T-helper 17 cell (primary cell): ENCODE measurements around the gene RHCE. TPM values are rescaled to one million over a fixed set of nuclear protein-coding genes. Genes with fewer than 3 reads are reported as not detected.
"Not testable (repeated sequence)": the region's sequence is repeated elsewhere in the genome, so short reads cannot be mapped to it uniquely, and the experiment has no call there.

Source experiments
- ATAC-seq: fragments of 150-1000 bp; cut with Tn5 transposase; 2 replicates; pipeline ENCODE4 v1.10.0; 2021; ENCODE audit warnings: mild to moderate bottlenecking, moderate library complexity
- DNase-seq, 3 donors: peaks; one replicate each; pipeline versions ENCODE4 v3.0.0 to v3.0.0-alpha.2; 2020 to 2021
- H3K9me3 ChIP-seq: one replicate; pipeline ENCODE4 v1.7.0; 2013; ENCODE audit warnings: low read length, mild to moderate bottlenecking; ENCODE audit not compliant: control insufficient read depth, poor library complexity, severe bottlenecking
- H3K27ac Mint-ChIP-seq: one replicate; pipeline ENCODE4 v1.8.0; 2022; ENCODE audit warnings: mild to moderate bottlenecking, moderate library complexity, mixed read lengths
- H3K27me3 Mint-ChIP-seq: one replicate; pipeline ENCODE4 v1.8.0; 2022; ENCODE audit warnings: mixed read lengths
- H3K36me3 Mint-ChIP-seq: one replicate; pipeline ENCODE4 v1.8.0; 2022; ENCODE audit warnings: low read depth, mixed read lengths
- H3K4me1 Mint-ChIP-seq: one replicate; pipeline ENCODE4 v1.8.0; 2022; ENCODE audit warnings: mild to moderate bottlenecking, mixed read lengths
- H3K4me3 Mint-ChIP-seq: one replicate; pipeline ENCODE4 v1.8.0; 2022; ENCODE audit warnings: mild to moderate bottlenecking, moderate library complexity, mixed read lengths
- total RNA-seq, 4 donors: library from RNA in 2 of 4; stranded (reverse) in 2 of 4; gene quantifications; one replicate each; pipeline ENCODE4 v1.2.3 and lab custom pipeline; 2022 to 2026

RHCE gene
- total RNA-seq, 2 donors from 2014 or later: not detected

GRCh38 chr1:25341746-25342145 is 78.9 kb downstream of the RHCE start:
- no peak for DNase-seq
- no peak for ATAC-seq
- H3K27ac Mint-ChIP-seq: peak overlapping the region; percentile 72
- H3K4me1 Mint-ChIP-seq: peaks cover 31% of the 10 kb centered on the region
- H3K9me3 ChIP-seq: no peaks in the 10 kb centered on the region
- peaks cover 2% of the 10 kb centered on the region for H3K36me3 Mint-ChIP-seq
- H3K4me3 Mint-ChIP-seq: no peak overlapping the region
- H3K27me3 Mint-ChIP-seq: no peaks in the 10 kb centered on the region

GRCh38 chr1:25338986-25339385 is 81.6 kb downstream of the RHCE start:
- Mint-ChIP-seq H3K4me1 (peaks cover 28% of the 10 kb centered on the region), H3K27me3 (no peaks in the 10 kb centered on the region), H3K36me3 (peaks cover 2% of the 10 kb centered on the region), H3K27ac (peak overlapping the region; percentile 92), H3K4me3 (peak overlapping the region; percentile 95)
- DNase-seq (no peak), ATAC-seq (no peak)
- H3K9me3 ChIP-seq: no peaks in the 10 kb centered on the region

GRCh38 chr1:25338188-25338981 is 82.2 kb downstream of the RHCE start, which contains the start of gene TMEM50A:
TMEM50A (plus strand) TSS chr1:25338334; CDS start chr1:25340487, 2,153 bp downstream.
- peak; percentile 76 for ATAC-seq
- peak within 1 kb of the TSS; percentile 95 for H3K4me3 Mint-ChIP-seq
- peak; percentile 82 to 92 (median 86) for DNase-seq
- no peaks in the 10 kb centered on the region for H3K36me3 Mint-ChIP-seq
- peak within 1 kb of the TSS; percentile 95 for H3K27ac Mint-ChIP-seq
- no peaks in the 10 kb centered on the region for H3K9me3 ChIP-seq
- H3K27me3 Mint-ChIP-seq: no peaks in the 10 kb centered on the region
- H3K4me1 Mint-ChIP-seq: peaks cover 24% of the 10 kb centered on the region

- Mint-ChIP-seq H3K4me1 (peaks cover 22% of the 10 kb centered on the region), H3K4me3 (peak overlapping the region; percentile 95), H3K27ac (peak overlapping the region; percentile 95)
- not testable (repeated sequence) for H3K27me3 Mint-ChIP-seq, H3K36me3 Mint-ChIP-seq, H3K9me3 ChIP-seq
- ATAC-seq (peak; percentile 73), DNase-seq (peak in 2 of 3 donors; percentile 28 to 42)
Observed at GRCh38 chr1:25337483-25338187, 83.0 kb downstream of the RHCE start.

GRCh38 chr1:25336922-25337354 is 83.7 kb downstream of the RHCE start:
- ATAC-seq: peak; percentile 3

GRCh38 chr1:25329950-25330349 is 90.7 kb downstream of the RHCE start:
- Mint-ChIP-seq H3K4me3 (peak overlapping the region; percentile 67), H3K4me1 (peaks cover 23% of the 10 kb centered on the region), H3K27ac (peak overlapping the region; percentile 97)
- H3K9me3 ChIP-seq, H3K27me3 Mint-ChIP-seq, DNase-seq, H3K36me3 Mint-ChIP-seq: not testable (repeated sequence)
- peak; percentile 45 for ATAC-seq

More at GRCh38 chr1:25336922-25337354, 83.7 kb downstream of the RHCE start:
- H3K27me3 Mint-ChIP-seq, H3K9me3 ChIP-seq, H3K36me3 Mint-ChIP-seq: not testable (repeated sequence)
- H3K27ac Mint-ChIP-seq: peak overlapping the region; percentile 95
- H3K4me3 Mint-ChIP-seq: peak overlapping the region; percentile 94
- DNase-seq: peak in 1 of 3 donors; percentile 15
- peaks cover 23% of the 10 kb centered on the region for H3K4me1 Mint-ChIP-seq

GRCh38 chr1:25329336-25329735 is 91.3 kb downstream of the RHCE start:
- H3K9me3 ChIP-seq, ATAC-seq, DNase-seq, H3K27me3 Mint-ChIP-seq, H3K36me3 Mint-ChIP-seq: not testable (repeated sequence)
- Mint-ChIP-seq H3K27ac (peak overlapping the region; percentile 97), H3K4me3 (peak overlapping the region; percentile 41), H3K4me1 (peaks cover 20% of the 10 kb centered on the region)

- not testable (repeated sequence) for H3K36me3 Mint-ChIP-seq, H3K4me3 Mint-ChIP-seq, H3K27me3 Mint-ChIP-seq, DNase-seq, ATAC-seq, H3K9me3 ChIP-seq
- H3K27ac Mint-ChIP-seq: peak overlapping the region; percentile 97
- H3K4me1 Mint-ChIP-seq: peaks cover 20% of the 10 kb centered on the region
Observed at GRCh38 chr1:25328791-25329185, 91.8 kb downstream of the RHCE start.

- not testable (repeated sequence) for H3K4me3 Mint-ChIP-seq, H3K27me3 Mint-ChIP-seq, H3K36me3 Mint-ChIP-seq, H3K9me3 ChIP-seq, DNase-seq
- peak overlapping the region; percentile 97 for H3K27ac Mint-ChIP-seq
- peak; percentile 89 for ATAC-seq
- peaks cover 20% of the 10 kb centered on the region for H3K4me1 Mint-ChIP-seq
Observed at GRCh38 chr1:25327864-25328790, 92.5 kb downstream of the RHCE start.

- DNase-seq, H3K9me3 ChIP-seq, H3K27me3 Mint-ChIP-seq, H3K27ac Mint-ChIP-seq, H3K4me1 Mint-ChIP-seq, ATAC-seq, H3K4me3 Mint-ChIP-seq, H3K36me3 Mint-ChIP-seq: not testable (repeated sequence)
Observed at GRCh38 chr1:25324407-25324806, 96.2 kb downstream of the RHCE start.

- not testable (repeated sequence) for H3K27me3 Mint-ChIP-seq, H3K4me1 Mint-ChIP-seq, ATAC-seq, H3K9me3 ChIP-seq, DNase-seq, H3K4me3 Mint-ChIP-seq, H3K36me3 Mint-ChIP-seq
- peak overlapping the region; percentile 21 for H3K27ac Mint-ChIP-seq
Observed at GRCh38 chr1:25322127-25322526, 98.5 kb downstream of the RHCE start.

GRCh38 chr1:25320314-25320938 is 100.2 kb downstream of the RHCE start:
- H3K4me1 Mint-ChIP-seq, DNase-seq: not testable (repeated sequence)

More at GRCh38 chr1:25320314-25320938, 100.2 kb downstream of the RHCE start:
- not testable (repeated sequence) for H3K4me3 Mint-ChIP-seq, H3K36me3 Mint-ChIP-seq, ATAC-seq, H3K27ac Mint-ChIP-seq, H3K27me3 Mint-ChIP-seq, H3K9me3 ChIP-seq
